Measurements from ENCODE around the gene CRY2.

CRY2 gene

GRCh38 chr11:45879803-45880686 lies 32.8 kb downstream of the CRY2 start:
- no peak for DNase-seq (ENCODE audit: low spot score)

GRCh38 chr11:45880772-45881570 lies 33.7 kb downstream of the CRY2 start:
- no peak for DNase-seq (ENCODE audit: low spot score)

DNA sequence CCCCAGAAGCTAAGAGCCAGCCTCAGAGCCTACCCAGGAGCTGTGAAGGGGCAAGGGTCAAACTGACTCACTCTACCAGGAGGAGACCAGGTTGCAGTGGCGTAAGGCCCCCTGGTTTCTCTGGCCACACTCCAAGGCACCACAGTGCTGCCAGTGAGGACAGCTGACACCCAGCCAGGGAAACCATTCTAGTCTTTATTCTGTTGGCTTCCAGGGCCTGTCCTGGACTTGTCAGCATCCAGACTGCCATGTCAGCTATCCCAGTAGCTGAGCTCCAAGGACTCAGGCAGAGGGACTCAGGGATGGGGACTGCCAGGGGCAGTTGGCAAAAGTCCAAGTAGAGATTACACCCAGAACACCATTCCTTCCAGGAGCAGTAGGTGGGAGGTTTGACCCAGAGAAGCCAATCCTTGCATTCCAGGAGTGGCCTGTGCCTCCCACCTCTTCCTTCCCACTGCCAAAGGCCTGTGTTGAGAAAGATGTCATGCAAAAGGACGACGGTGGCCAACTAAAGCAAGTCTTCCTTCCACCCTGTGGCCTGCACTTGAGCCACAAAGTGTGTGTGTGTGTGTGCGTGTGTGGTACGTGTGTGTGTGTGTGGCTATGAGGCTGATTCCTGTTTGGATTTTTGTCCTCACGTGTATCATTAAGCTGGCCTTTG lies 34.6 kb downstream of the CRY2 start:
- DNase-seq (ENCODE audit: low spot score), result no peak

- DNase-seq (ENCODE audit: low spot score), result no peak
These were observed 37.4 kb downstream of the CRY2 start for GRCh38 chr11:45884596-45885185.

GRCh38 chr11:45885274-45885920 lies 38.1 kb downstream of the CRY2 start, which contains the start of gene MAPK8IP1:
Gene MAPK8IP1 (plus strand): TSS chr11:45885651. CDS start chr11:45885821, 170 bp downstream.
- DNase-seq (ENCODE audit: low spot score), result peak; percentile 33

GRCh38 chr11:45885921-45886721 lies 38.8 kb downstream of the CRY2 start:
- DNase-seq (ENCODE audit: low spot score), result no peak

DNA sequence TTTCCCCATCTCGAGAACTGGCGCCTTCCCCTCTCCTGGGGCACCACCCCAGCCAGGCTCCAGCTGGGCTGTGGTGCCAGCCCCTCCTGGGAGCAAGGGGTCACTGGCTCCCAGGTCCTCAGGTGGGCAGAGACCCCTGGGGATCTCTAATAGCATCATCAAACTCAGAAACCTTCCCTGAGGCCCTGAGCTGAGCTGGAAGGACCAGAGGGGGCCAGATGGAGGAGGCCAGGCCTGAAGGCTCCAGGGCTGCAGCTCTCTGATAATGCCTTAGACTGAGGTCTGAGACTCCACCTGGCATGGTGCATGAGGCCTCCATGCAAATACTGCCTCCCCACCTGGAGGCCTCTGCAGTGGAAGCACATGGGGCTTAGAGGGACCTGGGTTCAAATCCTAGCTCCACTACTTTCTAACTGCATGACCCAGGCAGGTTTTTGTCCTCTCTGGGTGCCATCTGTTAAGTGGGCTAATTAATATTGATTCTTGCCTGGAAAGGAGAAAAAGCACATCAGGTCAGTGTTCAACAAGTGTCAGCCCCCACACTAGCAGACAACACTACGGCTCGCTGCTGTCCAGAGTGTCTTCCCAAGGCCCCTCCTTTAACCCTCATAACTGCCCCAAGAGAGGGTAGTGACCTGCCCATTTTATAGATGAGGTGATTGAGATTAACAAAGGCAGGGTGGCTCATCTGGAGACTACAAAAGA lies 39.7 kb downstream of the CRY2 start:
- DNase-seq (ENCODE audit: low spot score), result no peak

GRCh38 chr11:45887587-45887986 lies 40.3 kb downstream of the CRY2 start:
- DNase-seq (ENCODE audit: low spot score), result no peak

DNA sequence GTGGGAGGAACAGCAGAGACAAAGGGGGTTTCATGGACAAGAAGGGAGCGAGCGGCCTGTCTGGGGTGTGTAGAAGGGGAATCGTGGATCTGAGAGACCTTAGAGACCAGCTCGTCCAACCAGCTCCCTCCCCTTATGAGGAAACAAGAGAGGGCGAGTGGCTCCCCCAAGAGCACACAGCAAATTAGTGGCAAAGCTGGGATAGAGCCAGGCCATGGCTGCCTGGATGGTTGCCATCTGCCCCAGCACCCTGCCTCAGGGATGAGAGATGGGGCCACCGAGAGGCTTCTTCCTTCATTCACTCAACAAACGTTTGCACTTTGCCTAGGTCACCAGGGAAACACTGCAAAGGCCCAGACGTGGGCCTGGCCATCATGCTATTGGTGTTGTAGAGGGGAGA lies 42.3 kb downstream of the CRY2 start:
- DNase-seq (ENCODE audit: low spot score), result no peak

DNA sequence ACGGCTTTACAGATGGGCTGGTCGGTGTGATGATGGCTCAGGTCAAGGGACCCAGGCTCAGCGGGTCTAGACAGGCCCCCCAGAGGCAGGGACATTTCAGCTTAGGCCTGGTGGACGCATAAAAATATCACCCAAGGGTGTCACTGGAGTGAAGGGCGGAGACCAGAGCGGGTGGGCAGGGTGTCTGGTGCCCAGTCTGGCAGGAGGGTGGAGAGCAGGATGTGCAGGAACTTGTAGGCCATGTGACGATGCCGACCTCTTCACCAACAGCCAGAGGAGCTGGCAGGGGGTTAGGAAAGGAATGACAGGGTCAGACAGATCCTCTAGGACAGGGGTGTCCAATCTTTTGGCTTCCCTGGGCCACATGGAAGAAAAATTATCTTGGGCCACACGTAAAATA lies 42.7 kb downstream of the CRY2 start:
- DNase-seq (ENCODE audit: low spot score), result no peak

DNA sequence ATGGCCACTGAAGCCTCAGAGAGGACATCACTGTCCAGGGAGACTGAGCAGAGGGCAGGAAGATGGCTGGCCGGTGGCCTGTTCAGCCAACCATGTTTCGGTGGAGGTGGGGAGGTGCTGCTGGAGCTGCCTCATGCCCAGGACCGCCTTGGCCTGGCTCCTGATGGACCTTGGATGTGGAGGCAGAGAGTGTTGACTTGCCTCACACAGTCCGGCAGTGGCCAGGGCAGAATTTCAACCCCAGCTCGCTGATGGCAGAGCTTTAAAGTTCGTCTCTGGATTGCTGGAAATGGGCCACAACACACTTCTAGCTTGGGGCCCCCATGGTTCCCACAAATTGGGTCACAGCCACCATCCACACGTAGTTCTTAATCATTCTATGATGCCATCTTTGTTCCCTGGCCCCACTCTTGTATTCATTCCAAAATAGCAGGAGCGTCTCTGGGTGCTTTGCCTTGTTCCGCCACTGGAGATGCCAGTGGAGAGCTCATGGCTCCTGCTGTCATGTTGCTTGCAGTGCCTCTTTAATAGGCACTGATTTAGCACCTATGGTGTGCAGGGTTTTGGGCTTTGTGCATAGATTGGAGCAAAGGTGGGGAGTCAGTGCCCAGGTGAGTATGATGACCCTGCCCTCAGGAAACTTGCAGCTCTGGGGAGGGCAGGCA lies 43.7 kb downstream of the CRY2 start:
- DNase-seq (ENCODE audit: low spot score), result no peak

DNA sequence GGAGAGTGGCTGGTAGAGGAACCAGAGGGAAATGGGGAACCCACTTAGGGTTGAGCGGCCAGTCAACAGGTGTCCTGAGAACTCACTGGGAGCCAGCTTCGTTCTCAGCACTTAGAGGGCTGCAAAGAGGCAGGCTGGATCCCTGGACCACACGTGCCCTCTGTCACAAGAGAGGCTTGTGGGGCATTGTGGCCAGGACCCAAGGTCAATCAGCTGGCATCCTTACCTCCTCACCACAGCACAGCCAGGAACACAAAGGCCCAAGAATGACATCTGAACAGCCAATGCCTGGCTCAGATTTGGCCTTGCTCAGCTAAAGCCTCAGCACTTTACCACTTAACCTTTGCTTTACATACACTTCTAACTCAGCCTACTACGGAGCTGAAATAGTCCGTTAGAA lies 45.6 kb downstream of the CRY2 start:
- no peak for DNase-seq (ENCODE audit: low spot score)

- DNase-seq (ENCODE audit: low spot score), result no peak
These were observed 47.4 kb downstream of the CRY2 start for GRCh38 chr11:45894555-45895247.

GRCh38 chr11:45895553-45896259 lies 48.4 kb downstream of the CRY2 start:
- no peak for DNase-seq (ENCODE audit: low spot score)

GRCh38 chr11:45896422-45896984 lies 49.2 kb downstream of the CRY2 start:
- no peak for DNase-seq (ENCODE audit: low spot score)

DNA sequence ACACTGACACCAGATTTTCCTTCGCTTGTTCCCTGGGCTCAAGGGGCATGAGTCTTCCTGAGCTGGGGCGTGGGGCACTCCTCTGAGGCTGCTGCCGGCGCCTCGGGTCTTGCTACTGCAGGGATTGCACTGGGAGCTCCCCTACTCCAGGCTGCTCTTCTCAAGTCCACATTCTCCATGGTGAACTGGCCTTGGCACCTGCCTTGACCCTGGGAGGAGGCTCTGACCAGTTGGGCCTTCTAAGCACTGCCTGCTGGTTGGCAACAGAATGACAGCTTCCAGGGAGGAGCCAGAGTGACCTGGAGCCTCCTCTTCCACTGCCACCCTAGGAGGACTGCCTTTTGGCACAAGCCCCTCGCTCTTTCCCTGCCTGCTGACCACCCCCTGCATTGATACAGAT lies 50.3 kb downstream of the CRY2 start:
- DNase-seq (ENCODE audit: low spot score), result no peak

DNA sequence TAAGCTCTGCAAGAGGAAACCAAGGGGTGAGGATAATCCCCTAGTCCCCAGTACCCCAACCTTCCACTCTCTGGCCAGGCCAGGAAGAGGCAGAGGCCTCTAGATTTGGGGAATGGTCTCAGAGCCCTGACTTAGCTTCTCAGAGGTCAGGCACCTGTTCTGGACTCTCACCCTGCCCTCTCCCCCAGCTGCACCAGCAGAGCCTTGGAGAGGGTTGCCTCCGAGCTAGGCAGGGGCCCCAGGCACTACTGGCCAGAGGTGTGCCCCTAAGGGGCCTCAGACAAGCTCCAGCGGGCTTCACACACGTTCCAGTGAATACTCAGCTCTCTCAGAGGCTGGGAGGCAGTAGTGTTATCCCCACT lies 51.8 kb downstream of the CRY2 start:
- DNase-seq (ENCODE audit: low spot score), result no peak

Measured in hematopoietic multipotent progenitor cell treated with erythropoietin and hydrocortisone succinate and interleukin-3 and kit ligand, for 17 days (in vitro differentiated cells).